GM18508 (cell line): ENCODE data around the gene C2CD4A.
A peak's percentile ranks its signal among the peaks of the same experiment; 100 is the strongest.

Experiments
- ATAC-seq: cut with Tn5 transposase; IDR thresholded peaks from one replicate; pipeline ENCODE4 v1.9.1; 2021; ENCODE audit warnings: moderate number of reproducible peaks; ENCODE audit not compliant: insufficient read depth, unreplicated experiment

C2CD4A gene

GRCh38 chr15:62059108-62059815, 7.5 kb upstream of the C2CD4A start:
- no peak for ATAC-seq

- peak; percentile 49 for ATAC-seq
These were observed 7.0 kb upstream of the C2CD4A start for GRCh38 chr15:62059816-62060112.

GRCh38 chr15:62060113-62060895, 6.5 kb upstream of the C2CD4A start, which contains the start of gene VPS13C:
Gene VPS13C, minus strand, starts transcription at chr15:62060447. Its CDS starts 73 bp downstream, at chr15:62060374.
- ATAC-seq = peak; percentile 62

GRCh38 chr15:62060896-62061280, 5.9 kb upstream of the C2CD4A start:
- no peak for ATAC-seq

GRCh38 chr15:62063825-62064635, 2.7 kb upstream of the C2CD4A start:
- no peak for ATAC-seq

GRCh38 chr15:62067448-62068044, 769 bp downstream of the C2CD4A start:
- ATAC-seq = no peak

GRCh38 chr15:62068071-62068809, 1.5 kb downstream of the C2CD4A start:
- ATAC-seq = no peak

- ATAC-seq = no peak
These were observed 2.0 kb downstream of the C2CD4A start for GRCh38 chr15:62068810-62069167.

- no peak for ATAC-seq
These were observed 2.8 kb downstream of the C2CD4A start for GRCh38 chr15:62069551-62069950.

- ATAC-seq = no peak
These were observed 5.0 kb downstream of the C2CD4A start for GRCh38 chr15:62071711-62072308.

GRCh38 chr15:62075595-62076277, 9.0 kb downstream of the C2CD4A start:
- ATAC-seq = no peak

GRCh38 chr15:62079594-62079993, 12.8 kb downstream of the C2CD4A start:
- ATAC-seq = no peak

GRCh38 chr15:62083194-62084154, 16.7 kb downstream of the C2CD4A start:
- ATAC-seq = no peak

GRCh38 chr15:62085740-62086139, 19.0 kb downstream of the C2CD4A start:
- no peak for ATAC-seq

- no peak for ATAC-seq
These were observed 21.0 kb downstream of the C2CD4A start for GRCh38 chr15:62087671-62088352.

- no peak for ATAC-seq
These were observed 21.5 kb downstream of the C2CD4A start for GRCh38 chr15:62088353-62088693.

- no peak for ATAC-seq
These were observed 22.8 kb downstream of the C2CD4A start for GRCh38 chr15:62089616-62090015.

GRCh38 chr15:62090988-62091387, 24.2 kb downstream of the C2CD4A start:
- no peak for ATAC-seq
